Testis (tissue), 2 donors: ENCODE results near the gene LIN7B.

Experiments
- POLR2A ChIP-seq: fragments of 450-650 bp; IDR thresholded peaks from one replicate; pipeline ENCODE4 v1.6.1; 2017; ENCODE audit warnings: antibody characterized with exemption, mild to moderate bottlenecking, moderate library complexity
- TF ChIP-seq, protein P1 (sequence below), 3 experiments: fragments of 450-650 bp in 2 of 3; fragments of 200-600 bp in 1 of 3; sonication (generic) in 1 of 3; IDR thresholded peaks; one replicate each; pipeline ENCODE4 v1.5.1; 2016 to 2019; ENCODE audit warnings: antibody characterized with exemption in 3 of 3, mild to moderate bottlenecking in 2 of 3, moderate library complexity in 1 of 3

DNA sequence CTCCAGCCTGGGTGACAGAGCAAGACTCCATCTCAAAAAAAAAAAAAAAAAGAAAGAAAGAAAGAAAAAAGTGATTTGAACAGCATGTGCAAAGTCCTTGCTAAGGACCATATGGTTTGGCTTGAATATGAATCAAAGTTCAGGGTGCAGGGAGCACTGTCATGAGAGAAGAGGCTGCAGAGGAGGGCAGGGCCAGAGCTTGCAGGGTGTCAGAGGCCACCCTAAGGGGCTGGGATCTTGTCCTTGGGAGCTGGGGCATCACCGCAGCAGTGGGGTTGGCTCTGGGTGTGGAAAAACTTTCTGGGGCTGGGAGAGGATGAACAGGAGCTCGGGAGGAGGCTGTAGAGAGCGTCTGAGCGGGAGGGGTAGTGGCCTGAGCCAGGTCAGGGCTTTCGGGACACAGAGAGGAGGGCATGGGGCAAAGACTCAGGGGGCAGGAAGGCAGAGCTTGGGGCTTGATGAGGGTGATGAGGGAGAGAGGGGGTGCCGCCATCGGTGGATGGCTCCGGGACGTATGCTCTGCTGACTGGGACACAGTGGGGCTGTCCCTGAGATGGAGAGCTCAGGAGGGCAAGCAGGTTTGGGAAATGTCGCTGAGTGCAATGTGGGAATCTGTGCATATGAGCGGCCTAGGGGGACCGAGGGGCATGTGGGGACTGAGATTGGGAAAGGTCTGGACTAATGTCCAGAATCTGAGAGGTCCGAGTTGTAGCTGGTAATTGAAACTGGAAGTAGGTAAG, 46.5 kb downstream of the LIN7B start:
- TF ChIP-seq, protein P1, sequence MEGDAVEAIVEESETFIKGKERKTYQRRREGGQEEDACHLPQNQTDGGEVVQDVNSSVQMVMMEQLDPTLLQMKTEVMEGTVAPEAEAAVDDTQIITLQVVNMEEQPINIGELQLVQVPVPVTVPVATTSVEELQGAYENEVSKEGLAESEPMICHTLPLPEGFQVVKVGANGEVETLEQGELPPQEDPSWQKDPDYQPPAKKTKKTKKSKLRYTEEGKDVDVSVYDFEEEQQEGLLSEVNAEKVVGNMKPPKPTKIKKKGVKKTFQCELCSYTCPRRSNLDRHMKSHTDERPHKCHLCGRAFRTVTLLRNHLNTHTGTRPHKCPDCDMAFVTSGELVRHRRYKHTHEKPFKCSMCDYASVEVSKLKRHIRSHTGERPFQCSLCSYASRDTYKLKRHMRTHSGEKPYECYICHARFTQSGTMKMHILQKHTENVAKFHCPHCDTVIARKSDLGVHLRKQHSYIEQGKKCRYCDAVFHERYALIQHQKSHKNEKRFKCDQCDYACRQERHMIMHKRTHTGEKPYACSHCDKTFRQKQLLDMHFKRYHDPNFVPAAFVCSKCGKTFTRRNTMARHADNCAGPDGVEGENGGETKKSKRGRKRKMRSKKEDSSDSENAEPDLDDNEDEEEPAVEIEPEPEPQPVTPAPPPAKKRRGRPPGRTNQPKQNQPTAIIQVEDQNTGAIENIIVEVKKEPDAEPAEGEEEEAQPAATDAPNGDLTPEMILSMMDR (IDR thresholded peaks at IDR 0.05): no peak
- TF ChIP-seq POLR2A: no peak
